HG02885 (cell line): ENCODE results near the gene CNP.
A peak's percentile ranks its signal among the peaks of the same experiment; 100 is the strongest.
"Not testable (repeated sequence)": the region's sequence is repeated elsewhere in the genome, so short reads cannot be mapped to it uniquely, and the experiment has no call there.

Experiments used
- ATAC-seq: cut with Tn5 transposase; IDR thresholded peaks from one replicate; pipeline ENCODE4 v1.9.1; 2021; ENCODE audit warnings: mild to moderate bottlenecking; ENCODE audit not compliant: unreplicated experiment, poor library complexity

The CNP gene

DNA sequence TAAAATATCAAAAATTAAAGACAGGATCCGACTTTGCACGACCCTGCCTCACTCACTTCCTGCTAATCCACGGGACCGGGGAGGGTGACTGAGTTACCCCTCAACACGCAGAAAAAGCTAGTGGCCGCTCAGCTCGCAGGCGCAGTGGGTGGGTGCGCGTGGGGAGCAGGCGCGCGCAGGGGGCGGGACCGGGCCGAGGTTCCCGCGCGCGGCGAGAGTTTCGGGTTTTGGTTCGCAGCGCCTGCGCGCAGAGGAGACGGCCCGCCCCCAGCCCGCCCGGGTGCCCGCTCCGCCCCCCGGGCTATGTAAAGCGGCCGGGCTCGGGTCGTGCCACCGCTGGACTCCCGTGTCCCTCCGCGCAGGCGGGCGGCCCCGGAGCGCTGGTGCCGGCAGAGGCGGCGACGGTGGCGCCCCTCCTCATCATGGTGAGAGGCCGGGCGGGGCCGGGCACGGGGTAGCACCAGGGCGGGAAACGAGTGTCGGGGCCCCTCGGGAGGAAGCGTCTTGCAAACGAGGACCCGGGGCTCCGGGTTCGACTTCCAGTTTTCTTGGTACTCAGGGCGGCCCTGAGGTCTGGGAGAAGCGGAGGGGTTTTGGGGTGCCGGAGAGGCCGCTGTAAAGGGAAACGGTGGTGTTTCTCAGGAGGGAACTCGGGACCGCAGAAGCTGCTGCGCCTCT, at the start of gene CNP:
Gene CNP, plus strand, starts transcription at position 333 of the 678 bp plus-strand sequence. Its CDS starts 90 bp downstream, at position 423.
- ATAC-seq = peak; percentile 77

DNA sequence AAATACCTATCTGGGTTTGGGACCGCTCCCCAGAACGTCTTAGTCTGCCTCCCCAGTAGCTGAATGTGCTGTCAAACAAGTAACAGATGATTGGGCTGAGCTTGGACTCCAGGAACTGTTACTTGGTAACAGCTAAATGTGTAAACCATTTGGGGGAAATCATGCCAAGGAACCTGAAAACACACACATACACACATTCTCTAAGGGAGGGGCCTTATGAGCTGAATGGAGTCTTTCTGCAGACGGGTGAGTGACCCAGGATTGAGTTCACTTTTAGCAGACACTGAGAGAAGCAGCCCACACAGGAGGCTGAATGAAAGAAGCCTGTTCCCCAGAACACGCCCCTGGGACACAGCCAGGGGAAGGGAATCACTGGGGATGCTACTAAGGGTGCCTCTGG, 49.4 kb upstream of the CNP start:
- ATAC-seq = no peak

GRCh38 chr17:41917679-41918313, 48.8 kb upstream of the CNP start:
- no peak for ATAC-seq

DNA sequence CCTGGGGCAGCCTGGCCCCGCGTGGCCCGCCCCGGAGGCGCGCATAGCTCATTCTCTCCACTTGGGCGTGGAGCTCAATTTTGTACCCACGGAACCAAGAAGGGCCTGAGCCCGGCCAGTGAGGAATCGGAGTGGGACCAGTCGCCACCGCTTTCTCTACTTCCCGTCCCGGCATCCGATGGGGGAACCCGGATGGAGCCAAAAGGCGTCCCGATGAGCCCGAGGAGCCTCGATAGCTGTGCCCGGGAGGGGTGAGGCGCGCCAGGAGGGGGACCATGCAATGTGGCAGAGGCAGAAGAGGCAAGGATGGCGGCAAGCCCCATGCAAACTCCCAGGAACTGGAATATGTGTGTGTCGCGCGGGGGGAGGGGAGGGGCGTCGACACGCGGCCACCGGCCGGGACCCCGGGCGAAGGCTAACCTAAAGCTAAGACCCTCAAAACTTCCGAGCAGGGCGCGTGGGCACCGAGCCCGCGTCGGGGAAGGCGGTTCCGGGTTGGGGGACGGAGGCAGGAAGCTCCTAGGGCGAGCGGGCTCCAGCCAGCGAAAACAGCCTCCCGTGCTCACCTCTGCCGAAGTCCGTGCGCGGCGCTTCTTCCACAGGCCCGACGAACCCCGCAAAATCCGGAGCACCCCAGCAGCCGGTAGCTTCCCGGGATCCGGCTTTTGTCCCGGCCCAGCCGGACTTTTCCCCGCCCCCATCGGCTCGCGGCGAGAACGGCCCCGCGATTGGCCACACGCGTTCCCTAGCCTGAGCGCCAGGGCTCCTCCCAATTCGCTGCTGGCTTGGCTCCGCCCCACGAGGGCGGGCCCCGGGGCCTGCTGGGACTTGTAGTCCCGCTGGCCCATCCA, 48.1 kb upstream of the CNP start, which contains the start of gene ACLY:
Gene ACLY, minus strand, starts transcription at position 638 of the 851 bp plus-strand sequence. CDS start 5,078 bp downstream, outside the sequence.
- peak; percentile 95 for ATAC-seq

GRCh38 chr17:41919165-41919817, 47.3 kb upstream of the CNP start:
- no peak for ATAC-seq

GRCh38 chr17:41919840-41920579, 46.6 kb upstream of the CNP start:
- ATAC-seq = no peak

DNA sequence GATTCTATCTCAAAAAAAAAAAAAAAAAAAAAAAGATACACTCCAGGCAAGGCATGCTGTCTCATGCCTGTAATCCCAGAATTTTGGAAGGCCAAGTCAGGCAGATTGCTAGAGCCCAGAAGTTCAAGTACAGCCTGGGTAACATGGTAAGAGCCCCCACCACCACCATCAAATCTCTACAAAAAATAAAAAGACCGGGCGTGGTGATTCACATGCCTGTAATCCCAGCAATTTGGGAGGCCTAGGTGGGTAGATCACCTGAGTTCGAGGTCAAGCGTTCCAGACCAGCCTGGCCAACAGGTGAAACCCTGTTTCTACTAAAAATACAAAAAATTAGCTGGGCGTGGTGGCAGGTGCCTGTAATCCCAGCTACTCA, 46.0 kb upstream of the CNP start:
- no peak for ATAC-seq

GRCh38 chr17:41925991-41926590, 40.5 kb upstream of the CNP start:
- ATAC-seq = no peak

GRCh38 chr17:41928693-41929251, 37.8 kb upstream of the CNP start:
- no peak for ATAC-seq

GRCh38 chr17:41930009-41930832, 36.4 kb upstream of the CNP start, which contains the start of gene ODAD4:
ODAD4 (plus strand) TSS chr17:41930617; CDS start chr17:41930724, 107 bp downstream.
- ATAC-seq = peak; percentile 96

DNA sequence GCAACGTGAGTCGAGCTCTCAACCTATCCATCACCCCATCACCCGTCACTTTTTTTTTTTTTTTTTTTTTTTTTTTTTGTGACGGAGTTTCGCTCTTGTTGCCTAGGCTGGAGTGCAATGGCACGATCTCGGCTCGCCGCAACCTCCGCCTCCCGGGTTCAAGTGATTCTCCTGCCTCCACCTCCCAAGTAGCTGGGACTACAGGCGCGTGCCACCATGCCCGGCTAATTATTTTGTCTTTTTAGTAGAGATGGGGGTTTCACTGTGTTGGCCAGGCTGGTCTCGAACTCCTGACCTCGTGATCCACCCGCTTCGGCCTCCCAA, 35.8 kb upstream of the CNP start:
- ATAC-seq = not testable (repeated sequence)

DNA sequence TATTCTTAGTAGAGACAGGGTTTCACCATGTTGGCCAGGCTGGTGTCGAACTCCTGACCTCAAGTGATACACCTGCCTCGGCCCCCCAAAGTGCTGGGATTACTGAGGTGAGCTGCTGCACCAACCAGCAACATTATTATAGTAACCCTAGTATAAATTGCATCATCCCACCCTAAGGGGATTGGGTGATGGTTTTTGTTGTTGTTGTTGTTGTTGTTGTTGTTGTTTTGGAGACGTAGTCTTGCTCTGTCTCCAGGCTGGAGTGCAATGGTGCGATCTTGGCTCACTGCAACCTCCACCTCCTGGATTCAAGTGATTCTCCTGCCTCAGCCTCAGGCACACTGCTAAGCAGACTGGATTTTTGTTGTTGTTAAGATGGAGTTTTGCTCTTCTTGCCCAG, 34.9 kb upstream of the CNP start:
- ATAC-seq = not testable (repeated sequence)

GRCh38 chr17:41932816-41933389, 33.7 kb upstream of the CNP start:
- ATAC-seq = no peak

DNA sequence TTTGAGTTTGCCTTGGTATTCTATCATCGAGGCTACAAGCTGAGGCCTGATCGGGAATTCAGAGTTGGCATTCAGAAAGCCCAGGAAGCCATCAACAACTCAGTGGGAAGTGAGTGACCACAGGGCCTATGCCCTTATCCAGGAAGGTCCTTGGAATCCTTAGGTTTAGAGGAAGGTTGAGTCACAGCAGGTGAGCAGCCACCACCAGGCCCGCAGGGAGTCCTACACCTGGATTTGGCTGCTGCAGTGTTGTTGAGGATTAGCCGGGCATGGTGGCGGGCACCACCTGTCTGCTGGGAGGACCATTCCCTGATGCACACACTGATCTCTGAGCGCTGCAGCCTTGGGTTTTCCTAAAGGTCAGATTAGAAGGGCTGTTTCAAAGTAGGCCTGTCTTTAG, 31.0 kb upstream of the CNP start:
- no peak for ATAC-seq

DNA sequence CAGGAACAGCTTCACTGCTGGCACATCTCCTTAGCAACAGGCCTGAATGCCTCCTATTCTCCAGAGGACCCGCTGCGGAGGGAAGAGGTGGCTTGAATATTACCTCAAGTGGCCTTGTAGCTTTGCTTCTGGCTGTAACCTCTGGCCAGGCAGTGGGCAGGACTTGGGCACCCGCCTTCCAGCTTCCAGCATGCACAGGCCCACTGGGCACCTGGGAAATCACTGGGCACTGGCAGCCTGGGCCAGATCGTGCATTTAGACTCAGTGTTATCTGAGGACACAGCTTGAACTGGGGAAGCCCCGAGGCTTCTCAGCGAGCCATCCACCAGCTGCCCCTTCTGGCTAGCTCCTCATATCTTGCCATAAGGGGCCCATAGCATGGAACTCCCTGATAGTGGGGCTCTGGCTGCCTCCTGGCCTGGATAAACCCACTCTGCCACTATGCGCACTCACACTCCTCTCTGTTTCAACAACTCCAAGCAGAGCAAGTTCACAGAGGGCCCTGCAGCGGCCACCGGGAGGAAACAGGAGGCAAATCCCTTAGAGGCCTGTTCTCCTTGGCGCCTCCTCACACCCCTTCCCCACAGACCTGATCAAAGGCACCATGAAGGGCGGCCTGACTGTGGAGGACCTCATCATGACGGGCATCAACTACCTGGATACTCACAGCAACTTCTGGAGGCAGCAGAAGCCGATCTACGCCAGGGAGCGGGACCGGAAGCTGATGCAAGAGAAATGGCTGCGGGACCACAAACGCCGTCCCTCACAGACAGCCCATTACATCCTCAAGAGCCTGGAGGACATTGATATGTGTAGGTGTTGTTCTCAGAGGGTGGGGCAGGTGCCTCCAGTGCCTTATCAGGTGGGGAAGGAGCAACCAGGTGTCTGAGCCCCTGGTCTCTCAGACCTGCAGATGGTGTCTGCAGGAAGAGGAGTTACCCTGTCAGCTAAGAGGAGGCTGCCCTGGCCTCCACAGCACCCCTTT, 28.3 kb upstream of the CNP start:
- no peak for ATAC-seq

DNA sequence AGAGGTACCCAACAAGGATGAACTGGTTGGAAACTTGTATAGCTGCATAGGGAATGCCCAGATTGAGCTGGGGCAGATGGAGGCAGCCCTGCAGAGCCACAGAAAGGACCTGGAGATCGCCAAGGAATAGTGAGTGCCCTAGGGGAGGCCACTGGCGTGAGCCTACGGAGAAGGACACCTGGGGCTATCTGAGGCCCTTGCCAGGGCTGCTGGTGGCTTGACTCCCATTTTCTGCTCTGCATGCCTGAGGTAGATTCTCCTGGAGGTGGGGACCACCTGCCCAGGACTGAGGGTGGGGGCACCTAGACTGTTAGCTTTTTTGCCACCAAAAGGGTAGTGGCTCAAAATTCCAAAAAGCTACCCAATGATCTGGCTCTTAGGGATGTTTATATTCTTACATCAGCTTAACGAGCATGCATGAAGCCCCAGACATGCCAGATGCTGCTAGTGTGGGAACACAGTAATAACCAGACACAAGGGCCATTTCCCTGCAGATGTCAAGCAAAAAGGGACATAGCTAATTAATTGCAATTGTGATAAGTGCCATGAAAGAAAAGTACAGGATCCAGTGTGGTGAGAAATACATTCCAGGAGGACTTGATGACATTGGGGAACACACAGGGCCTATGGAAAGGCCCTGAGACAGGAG, 27.4 kb upstream of the CNP start:
- ATAC-seq = no peak
